Keratinocyte (primary cell): ENCODE data around the gene RPP38. TPM values are rescaled to one million over a fixed set of nuclear protein-coding genes. Genes with fewer than 3 reads are reported as not detected.

Experiments
- DNase-seq: peaks from one replicate; pipeline ENCODE4 v3.0.0-alpha.2; 2011; ENCODE audit warnings: low read depth, missing footprints, low spot score
- FAIRE-seq: peaks from 2 replicates; lab custom pipeline; 2011; peaks lifted over from hg19 to GRCh38; lab: Jason Lieb, UNC
- H2AFZ ChIP-seq: 2 replicates; pipeline ENCODE4 v1.6.0; 2012; ENCODE audit warnings: low read length, control low read depth, inconsistent platforms; ENCODE audit not compliant: control insufficient read depth
- H3K27ac ChIP-seq: 2 replicates; pipeline ENCODE4 v1.5.1; 2011; ENCODE audit warnings: low read length; ENCODE audit not compliant: control insufficient read depth, insufficient read depth
- H3K27me3 ChIP-seq: 3 replicates; pipeline ENCODE4 v1.6.0; 2011; ENCODE audit warnings: low read length; ENCODE audit not compliant: control insufficient read depth, insufficient read depth; ENCODE audit errors: extremely low read depth
- H3K36me3 ChIP-seq, 2 experiments: 2 replicates in 1 of 2; 3 replicates in 1 of 2; pipeline ENCODE4 v1.5.1; 2011; ENCODE audit warnings: low read length in 2 of 2, mild to moderate bottlenecking in 1 of 2; ENCODE audit not compliant: control insufficient read depth in 2 of 2, insufficient read depth in 2 of 2; ENCODE audit errors: extremely low read depth in 1 of 2
- H3K4me1 ChIP-seq: 3 replicates; pipeline ENCODE4 v1.5.1; 2011; ENCODE audit warnings: low read length; ENCODE audit not compliant: control insufficient read depth, insufficient read depth; ENCODE audit errors: extremely low read depth
- H3K4me2 ChIP-seq: 3 replicates; pipeline ENCODE4 v1.6.0; 2011; ENCODE audit warnings: low read depth, low read length; ENCODE audit not compliant: control insufficient read depth, insufficient read depth; ENCODE audit errors: extremely low read depth
- H3K4me3 ChIP-seq, 3 experiments: fragments of 200-600 bp in 1 of 3; sonication (generic) in 1 of 3; 2 replicates in 2 of 3; 3 replicates in 1 of 3; pipeline ENCODE4 v1.5.1; 2011 to 2016; ENCODE audit warnings: low read length in 3 of 3, mild to moderate bottlenecking in 3 of 3, control low read depth in 2 of 3, inconsistent platforms in 1 of 3, low read depth in 1 of 3, mixed read lengths in 1 of 3, mixed run types in 1 of 3, moderate library complexity in 1 of 3; ENCODE audit not compliant: control insufficient read depth in 2 of 3, insufficient read depth in 2 of 3; ENCODE audit errors: extremely low read depth in 1 of 3
- H3K79me2 ChIP-seq: 2 replicates; pipeline ENCODE4 v1.6.0; 2012; ENCODE audit warnings: low read length; ENCODE audit not compliant: control insufficient read depth, insufficient read depth
- H3K9ac ChIP-seq: 3 replicates; pipeline ENCODE4 v1.6.0; 2011; ENCODE audit warnings: low read length; ENCODE audit not compliant: control insufficient read depth, insufficient read depth; ENCODE audit errors: extremely low read depth
- H3K9me1 ChIP-seq: 3 replicates; pipeline ENCODE4 v1.6.0; 2011; ENCODE audit warnings: low read length; ENCODE audit not compliant: control insufficient read depth, insufficient read depth; ENCODE audit errors: extremely low read depth
- H3K9me3 ChIP-seq: 2 replicates; pipeline ENCODE4 v1.5.1; 2012; ENCODE audit warnings: low read depth, low read length; ENCODE audit not compliant: control insufficient read depth
- H4K20me1 ChIP-seq: 3 replicates; pipeline ENCODE4 v1.6.0; 2011; ENCODE audit warnings: low read length; ENCODE audit not compliant: control insufficient read depth, insufficient read depth; ENCODE audit errors: extremely low read depth
- EZH2 ChIP-seq: IDR thresholded peaks from one replicate; pipeline ENCODE4 v1.6.1; 2012; ENCODE audit warnings: inconsistent platforms, mild to moderate bottlenecking, low read length, moderate library complexity
- dilution Hi-C: fragments of 300-500 bp; cut with MboI; formaldehyde crosslinking; loops from one replicate; pipeline ENCODE4 v1.7.0; 2020; ENCODE audit warnings: low sequenced_read_pairs; ENCODE audit not compliant: extremely low pct_ligation_motif_present
- polyA plus RNA-seq, 5 experiments: library from polyadenylated mRNA; depleted of rRNA in 3 of 5; stranded (reverse) in 3 of 5; stranded (forward) in 1 of 5; unstranded in 1 of 5; fragments of >200 nt; gene quantifications; 1 replicate in 1 of 5; 2 replicates in 3 of 5; 3 replicates in 1 of 5; pipeline versions ENCODE4 v1.2.1 to v1.2.3, GENCODE V29; 2011 to 2012; ENCODE audit warnings: missing spikeins in 2 of 5, low read depth in 1 of 5, low replicate concordance in 1 of 5
- TF ChIP-seq, protein P1 (sequence below), 3 experiments: IDR thresholded peaks in 1 of 3; conservative IDR thresholded peaks in 1 of 3; optimal IDR thresholded peaks in 1 of 3; 2 replicates in 2 of 3; 3 replicates in 1 of 3; pipeline versions ENCODE3 to v1.5.1; 2011; ENCODE audit warnings: low read length in 3 of 3, mild to moderate bottlenecking in 3 of 3, moderate library complexity in 2 of 3, control low read depth in 1 of 3, inconsistent platforms in 1 of 3; ENCODE audit not compliant: insufficient read depth in 2 of 3; ENCODE audit errors: extremely low read depth in 1 of 3

Gene RPP38
- polyA plus RNA-seq, 1 donor (not counting 4 experiments of a cell fraction or from before 2014, with no cell fraction given), result 32.4 TPM

DNA sequence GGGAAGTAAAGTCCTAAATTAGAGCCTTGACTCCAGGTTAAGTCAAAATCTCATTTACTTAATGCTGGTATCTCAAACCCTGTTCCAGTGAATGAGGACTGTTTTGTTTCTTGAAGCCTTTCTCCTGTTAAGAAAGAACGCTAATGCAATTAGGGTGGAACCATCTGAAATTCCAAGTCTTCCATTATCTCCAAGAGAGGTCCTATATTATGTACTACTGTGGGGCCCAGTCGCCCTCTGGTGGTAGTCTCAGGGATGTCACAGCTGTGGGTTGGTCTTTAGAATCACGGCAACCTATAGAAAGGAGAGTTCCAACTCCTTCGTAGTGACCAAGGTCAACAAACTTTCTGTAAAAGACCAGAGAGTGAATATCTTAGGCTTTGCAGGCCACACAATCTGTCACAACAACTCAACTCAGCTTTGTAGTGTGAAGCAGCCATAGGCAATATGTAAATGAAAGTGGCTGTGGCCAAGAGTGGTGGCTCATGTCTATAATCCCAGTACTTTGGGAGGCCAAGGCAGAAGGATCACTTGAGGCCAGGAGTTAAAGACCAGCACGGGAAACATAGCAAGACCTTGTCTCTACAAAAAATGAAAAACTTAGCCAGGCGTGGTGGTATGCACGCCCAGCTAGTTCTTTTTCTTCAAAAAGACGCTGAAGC is 9.3 kb downstream of the RPP38 start:
- H3K9ac ChIP-seq, result no peak overlapping the region
- TF ChIP-seq, protein P1, sequence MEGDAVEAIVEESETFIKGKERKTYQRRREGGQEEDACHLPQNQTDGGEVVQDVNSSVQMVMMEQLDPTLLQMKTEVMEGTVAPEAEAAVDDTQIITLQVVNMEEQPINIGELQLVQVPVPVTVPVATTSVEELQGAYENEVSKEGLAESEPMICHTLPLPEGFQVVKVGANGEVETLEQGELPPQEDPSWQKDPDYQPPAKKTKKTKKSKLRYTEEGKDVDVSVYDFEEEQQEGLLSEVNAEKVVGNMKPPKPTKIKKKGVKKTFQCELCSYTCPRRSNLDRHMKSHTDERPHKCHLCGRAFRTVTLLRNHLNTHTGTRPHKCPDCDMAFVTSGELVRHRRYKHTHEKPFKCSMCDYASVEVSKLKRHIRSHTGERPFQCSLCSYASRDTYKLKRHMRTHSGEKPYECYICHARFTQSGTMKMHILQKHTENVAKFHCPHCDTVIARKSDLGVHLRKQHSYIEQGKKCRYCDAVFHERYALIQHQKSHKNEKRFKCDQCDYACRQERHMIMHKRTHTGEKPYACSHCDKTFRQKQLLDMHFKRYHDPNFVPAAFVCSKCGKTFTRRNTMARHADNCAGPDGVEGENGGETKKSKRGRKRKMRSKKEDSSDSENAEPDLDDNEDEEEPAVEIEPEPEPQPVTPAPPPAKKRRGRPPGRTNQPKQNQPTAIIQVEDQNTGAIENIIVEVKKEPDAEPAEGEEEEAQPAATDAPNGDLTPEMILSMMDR (optimal IDR thresholded peaks at IDR 0.05 in 1 of 3, IDR thresholded peaks at IDR 0.05 in 1 of 3, conservative IDR thresholded peaks at IDR 0.05 in 1 of 3; ENCODE audit: extremely low read depth in 1 of 3, insufficient read depth in 2 of 3, low read length in 3 of 3), result peak; percentile 85 to 94 (median 86)
- TF ChIP-seq EZH2, result no peak
- no peaks in the 10 kb centered on the region for H3K4me1 ChIP-seq
- H3K9me3 ChIP-seq, result no peaks in the 10 kb centered on the region
- peaks cover 13% of the 10 kb centered on the region for H3K79me2 ChIP-seq
- H3K4me2 ChIP-seq, result no peak overlapping the region
- H3K4me3 ChIP-seq, result no peak overlapping the region
- FAIRE-seq, result peak; percentile 74
- peak overlapping the region; percentile 64 for H2AFZ ChIP-seq
- H3K36me3 ChIP-seq, result peaks cover 12 to 21% of the 10 kb centered on the region in 2 experiments
- no peaks in the 10 kb centered on the region for H3K27me3 ChIP-seq
- dilution Hi-C loops, result no loop called here
- DNase-seq, result no peak
- no peaks in the 10 kb centered on the region for H3K9me1 ChIP-seq
- peaks cover 3% of the 10 kb centered on the region for H4K20me1 ChIP-seq
- H3K27ac ChIP-seq, result no peak overlapping the region

DNA sequence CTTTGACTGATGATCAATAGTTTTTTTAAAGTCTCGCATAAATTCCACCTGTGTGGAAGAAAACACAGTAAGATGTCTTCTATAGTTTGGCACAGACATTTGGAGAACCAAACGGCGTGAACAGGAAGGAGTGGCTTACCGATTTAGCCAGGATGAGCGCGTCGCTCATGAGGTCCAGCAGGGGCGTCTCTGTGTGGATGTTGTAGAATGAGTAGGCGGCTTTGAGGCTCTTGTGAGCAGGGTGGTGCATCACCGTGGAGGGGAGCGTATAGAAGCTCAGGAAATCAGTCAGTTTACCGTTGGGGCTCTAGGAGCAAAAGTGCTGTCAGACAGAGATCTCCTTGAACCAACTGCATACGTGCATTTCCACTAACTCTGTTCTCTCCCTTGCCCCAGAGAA is 15.5 kb downstream of the RPP38 start:
- Histone ChIP-seq H3K27me3 (no peaks in the 10 kb centered on the region), H3K9me3 (no peaks in the 10 kb centered on the region), H3K9ac (no peak overlapping the region), H3K4me3 (no peak overlapping the region), H3K36me3 (peaks cover 8 to 11% of the 10 kb centered on the region in 2 experiments), H3K4me2 (no peak overlapping the region), H3K9me1 (no peaks in the 10 kb centered on the region), H2AFZ (no peak overlapping the region), H3K4me1 (no peaks in the 10 kb centered on the region), H4K20me1 (no peaks in the 10 kb centered on the region), H3K27ac (no peak overlapping the region), H3K79me2 (no peaks in the 10 kb centered on the region)
- no peak for DNase-seq
- FAIRE-seq, result no peak
- dilution Hi-C loops, result no loop called here
- no peak for TF ChIP-seq EZH2
- TF ChIP-seq, protein P1 (optimal IDR thresholded peaks at IDR 0.05 in 1 of 3, IDR thresholded peaks at IDR 0.05 in 1 of 3, conservative IDR thresholded peaks at IDR 0.05 in 1 of 3; ENCODE audit: extremely low read depth in 1 of 3, insufficient read depth in 2 of 3, low read length in 3 of 3), result no peak
